Neural cell (in vitro differentiated cells): Measurements from ENCODE around the gene SPATA19. TPM values are rescaled to one million over a fixed set of nuclear protein-coding genes. Genes with fewer than 3 reads are reported as not detected.

ENCODE experiments used
- H2AFZ ChIP-seq: fragments of 200-600, 300-800 bp; sonication (generic), shearing (Covaris generic); 2 replicates; pipeline ENCODE4 v1.6.0; 2014; ENCODE audit warnings: low read depth, mild to moderate bottlenecking, antibody characterized with exemption, low read length, moderate library complexity
- H3F3A ChIP-seq: fragments of 200-600 bp; shearing (Covaris generic); 2 replicates; pipeline ENCODE4 v1.6.1; 2016; ENCODE audit warnings: mild to moderate bottlenecking, moderate library complexity, mixed read lengths, antibody characterized with exemption, low read length; ENCODE audit not compliant: insufficient read depth, poor library complexity, severe bottlenecking
- H3K27ac ChIP-seq: fragments of 200-600, 300-800 bp; sonication (generic), shearing (Covaris generic); 2 replicates; pipeline ENCODE4 v1.5.1; 2014; ENCODE audit warnings: mild to moderate bottlenecking, low read length, moderate library complexity
- H3K27me3 ChIP-seq: fragments of 300-800, 200-600 bp; sonication (generic), shearing (Covaris generic); 2 replicates; pipeline ENCODE4 v1.6.0; 2014; ENCODE audit warnings: mild to moderate bottlenecking, low read depth, low read length, moderate library complexity; ENCODE audit not compliant: insufficient read depth
- H3K36me3 ChIP-seq: fragments of 300-800, 200-600 bp; sonication (generic), shearing (Covaris generic); 2 replicates; pipeline ENCODE4 v1.5.1; 2014; ENCODE audit warnings: mild to moderate bottlenecking, antibody characterized with exemption, low read length, moderate library complexity; ENCODE audit not compliant: insufficient read depth
- H3K4me2 ChIP-seq: fragments of 300-800, 200-600 bp; sonication (generic), shearing (Covaris generic); 2 replicates; pipeline ENCODE4 v1.6.0; 2014; ENCODE audit warnings: mild to moderate bottlenecking, low read length
- H3K4me3 ChIP-seq: fragments of 300-800, 200-600 bp; sonication (generic), shearing (Covaris generic); 2 replicates; pipeline ENCODE4 v1.5.1; 2014; ENCODE audit warnings: mild to moderate bottlenecking, low read length, moderate library complexity
- H3K79me2 ChIP-seq: fragments of 200-600 bp; shearing (Covaris generic); replicated peaks from 2 replicates; pipeline ENCODE4 v1.6.0; 2014; ENCODE audit warnings: mild to moderate bottlenecking, low read length, moderate library complexity; ENCODE audit not compliant: insufficient read depth
- H3K9ac ChIP-seq: fragments of 300-800, 200-600 bp; sonication (generic), shearing (Covaris generic); 2 replicates; pipeline ENCODE4 v1.6.1; 2016; ENCODE audit warnings: mild to moderate bottlenecking, low read length, mixed read lengths
- H3K9me2 ChIP-seq: fragments of 200-600 bp; shearing (Covaris generic); 2 replicates; pipeline ENCODE4 v1.6.1; 2016; ENCODE audit warnings: mild to moderate bottlenecking, low read length, mixed read lengths; ENCODE audit not compliant: insufficient read depth
- H3K9me3 ChIP-seq: fragments of 200-600, 300-800 bp; sonication (generic), shearing (Covaris generic); 2 replicates; pipeline ENCODE4 v1.6.1; 2016; ENCODE audit warnings: mild to moderate bottlenecking, mixed run types, low read length, moderate library complexity, mixed read lengths
- H4K20me1 ChIP-seq: fragments of 200-600 bp; shearing (Covaris generic); 2 replicates; pipeline ENCODE4 v1.6.1; 2016; ENCODE audit warnings: mild to moderate bottlenecking, mixed run types; ENCODE audit not compliant: insufficient read depth
- CTCF ChIP-seq: fragments of 450-650 bp; IDR thresholded peaks from 2 replicates; pipeline ENCODE4 v1.5.1; 2014; ENCODE audit warnings: antibody characterized with exemption, mild to moderate bottlenecking, moderate library complexity; ENCODE audit not compliant: poor library complexity, severe bottlenecking
- EP300 ChIP-seq: fragments of 450-650 bp; conservative IDR thresholded peaks from 2 replicates; pipeline ENCODE4 v1.6.1; 2014; ENCODE audit warnings: antibody characterized with exemption, mild to moderate bottlenecking, moderate library complexity; ENCODE audit not compliant: poor library complexity, severe bottlenecking
- EZH2 ChIP-seq: fragments of 200-600, 300-800 bp; shearing (Covaris generic), sonication (generic); IDR thresholded peaks from 2 replicates; pipeline ENCODE4 v1.6.1; 2014; ENCODE audit warnings: antibody characterized with exemption, low read length, borderline replicate concordance, mild to moderate bottlenecking; ENCODE audit not compliant: insufficient read depth, poor library complexity, severe bottlenecking
- MXI1 ChIP-seq: fragments of 450-650 bp; conservative IDR thresholded peaks from 2 replicates; pipeline ENCODE4 v1.6.1; 2014; ENCODE audit warnings: antibody characterized with exemption, mild to moderate bottlenecking; ENCODE audit not compliant: poor library complexity, severe bottlenecking
- POLR2AphosphoS5 ChIP-seq: IDR thresholded peaks from 2 replicates; pipeline ENCODE4 v1.6.1; 2012
- RAD21 ChIP-seq: fragments of 450-650 bp; conservative IDR thresholded peaks from 2 replicates; pipeline ENCODE4 v1.6.1; 2014; ENCODE audit warnings: antibody characterized with exemption, mild to moderate bottlenecking, moderate library complexity
- REST ChIP-seq: IDR thresholded peaks from 2 replicates; pipeline ENCODE4 v1.6.1; 2012; ENCODE audit warnings: borderline replicate concordance
- SMC3 ChIP-seq: fragments of 450-650 bp; conservative IDR thresholded peaks from 2 replicates; pipeline ENCODE4 v1.6.1; 2014; ENCODE audit warnings: antibody characterized with exemption, mild to moderate bottlenecking, moderate library complexity; ENCODE audit not compliant: poor library complexity
- TAF1 ChIP-seq: IDR thresholded peaks from 2 replicates; pipeline ENCODE4 v1.6.1; 2012; ENCODE audit warnings: low read depth
- polyA plus RNA-seq: library from polyadenylated mRNA; depleted of rRNA; stranded (reverse); fragments of >200 nt; gene quantifications from 2 replicates; pipeline ENCODE4 v1.2.3, GENCODE V29; 2014

SPATA19 gene
- polyA plus RNA-seq, 1 donor from 2014 or later: not detected

- no peak for TF ChIP-seq MXI1
- Histone ChIP-seq H3F3A (no peaks in the 10 kb centered on the region), H3K27ac (no peak overlapping the region), H2AFZ (no peak overlapping the region), H3K9me3 (no peaks in the 10 kb centered on the region), H3K27me3 (no peaks in the 10 kb centered on the region), H3K4me3 (no peak overlapping the region), H4K20me1 (no peaks in the 10 kb centered on the region), H3K4me2 (no peak overlapping the region), H3K79me2 (no peaks in the 10 kb centered on the region), H3K36me3 (no peaks in the 10 kb centered on the region), H3K9ac (no peak overlapping the region), H3K9me2 (no peaks in the 10 kb centered on the region)
Measured at GRCh38 chr11:133825156-133825555, 20.2 kb downstream of the SPATA19 start.

- TF ChIP-seq EZH2 (no peak), SMC3 (no peak), TAF1 (no peak), MXI1 (no peak), POLR2AphosphoS5 (no peak), RAD21 (no peak), REST (no peak), CTCF (no peak), EP300 (no peak)
- Histone ChIP-seq H3K4me3 (no peak overlapping the region), H3K9me3 (no peaks in the 10 kb centered on the region), H4K20me1 (no peaks in the 10 kb centered on the region), H3F3A (no peaks in the 10 kb centered on the region), H3K27ac (no peak overlapping the region), H3K27me3 (no peaks in the 10 kb centered on the region), H2AFZ (no peak overlapping the region), H3K9me2 (no peaks in the 10 kb centered on the region), H3K79me2 (no peaks in the 10 kb centered on the region), H3K9ac (no peak overlapping the region), H3K4me2 (no peak overlapping the region), H3K36me3 (no peaks in the 10 kb centered on the region)
Measured at GRCh38 chr11:133824593-133824992, 20.7 kb downstream of the SPATA19 start.

DNA sequence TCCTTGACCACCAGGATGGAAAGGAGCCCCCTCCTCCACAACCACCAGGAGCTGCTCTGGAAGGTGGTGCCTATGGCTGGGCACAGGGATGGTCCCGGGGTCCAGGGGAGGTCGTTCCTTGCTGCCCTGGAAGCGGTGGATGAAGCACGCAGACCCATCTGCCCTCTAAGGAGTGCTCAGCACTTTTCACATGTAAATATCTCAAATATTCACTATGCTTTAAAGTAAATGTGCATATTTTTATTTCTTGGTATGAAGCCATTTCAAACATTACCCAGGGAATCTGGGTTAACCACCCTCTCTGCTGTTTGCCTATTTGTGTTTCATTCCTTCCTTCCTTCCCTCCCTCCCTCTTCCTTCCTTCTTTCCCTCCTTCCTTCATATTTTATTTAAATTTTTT is 21.7 kb downstream of the SPATA19 start:
- no peak overlapping the region for H2AFZ ChIP-seq
- no peak overlapping the region for H3K9ac ChIP-seq
- no peaks in the 10 kb centered on the region for H3K9me3 ChIP-seq
- H3F3A ChIP-seq: no peaks in the 10 kb centered on the region
- TF ChIP-seq MXI1 (no peak), RAD21 (no peak), EP300 (no peak), EZH2 (no peak), SMC3 (no peak), POLR2AphosphoS5 (no peak), TAF1 (no peak), CTCF (no peak), REST (no peak)
- no peaks in the 10 kb centered on the region for H3K36me3 ChIP-seq
- no peak overlapping the region for H3K4me3 ChIP-seq
- H3K9me2 ChIP-seq: no peaks in the 10 kb centered on the region
- H3K27ac ChIP-seq: no peak overlapping the region
- no peak overlapping the region for H3K4me2 ChIP-seq
- no peaks in the 10 kb centered on the region for H3K27me3 ChIP-seq
- no peaks in the 10 kb centered on the region for H4K20me1 ChIP-seq
- no peaks in the 10 kb centered on the region for H3K79me2 ChIP-seq
